Suppressor macrophage (primary cell): Measurements from ENCODE around the gene ARL14EPL.

ENCODE experiments used
- DNase-seq, 4 experiments: peaks; one replicate each; pipeline ENCODE4 v3.0.0-alpha.2; 2020 to 2022
- total RNA-seq, 17 experiments: gene quantifications; one replicate each; lab custom pipeline; 2026; ENCODE audit warnings: mixed read lengths in 6 of 17, inconsistent platforms in 3 of 17; lab: John Stamatoyannopoulos, UW

ARL14EPL gene
- 0 to 0.55 (median 0) reads per million in 17 experiments for total RNA-seq

- peak; percentile 39 to 67 (median 52) for DNase-seq
Measured at GRCh38 chr5:116032094-116032517, at the start of gene ARL14EPL. Gene ARL14EPL (plus strand): TSS chr5:116032472. CDS start chr5:116051466, 18,994 bp downstream.

DNA sequence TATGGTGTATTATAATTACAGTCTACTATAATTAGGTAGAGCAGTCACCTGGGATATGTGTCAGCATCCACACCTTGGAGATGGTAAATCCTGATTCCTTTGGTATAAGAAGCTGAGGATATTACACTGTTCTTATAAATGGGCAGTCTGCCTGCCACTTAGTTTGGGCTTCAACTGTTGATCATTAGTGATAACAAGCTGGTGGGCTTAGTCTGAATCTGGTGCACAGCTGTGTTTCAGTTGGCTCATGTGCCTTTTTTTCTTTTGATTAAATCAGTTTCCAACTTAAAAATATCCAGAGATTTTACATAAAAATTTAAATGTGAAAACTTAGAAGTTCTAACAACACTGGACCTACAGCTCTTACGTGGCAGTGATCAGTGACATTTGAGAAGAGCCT is 48.8 kb upstream of the ARL14EPL start:
- no peak for DNase-seq

- DNase-seq = no peak
Measured at GRCh38 chr5:115985802-115986757, 46.2 kb upstream of the ARL14EPL start.

- DNase-seq = no peak
Measured at GRCh38 chr5:115988002-115988401, 44.3 kb upstream of the ARL14EPL start.

- DNase-seq = no peak
Measured at GRCh38 chr5:115992848-115993350, 39.4 kb upstream of the ARL14EPL start.

- no peak for DNase-seq
Measured at GRCh38 chr5:115995351-115995750, 36.9 kb upstream of the ARL14EPL start.

- DNase-seq = no peak
Measured at GRCh38 chr5:116002116-116002906, 30.0 kb upstream of the ARL14EPL start.

GRCh38 chr5:116004248-116004647 is 28.0 kb upstream of the ARL14EPL start:
- no peak for DNase-seq

DNA sequence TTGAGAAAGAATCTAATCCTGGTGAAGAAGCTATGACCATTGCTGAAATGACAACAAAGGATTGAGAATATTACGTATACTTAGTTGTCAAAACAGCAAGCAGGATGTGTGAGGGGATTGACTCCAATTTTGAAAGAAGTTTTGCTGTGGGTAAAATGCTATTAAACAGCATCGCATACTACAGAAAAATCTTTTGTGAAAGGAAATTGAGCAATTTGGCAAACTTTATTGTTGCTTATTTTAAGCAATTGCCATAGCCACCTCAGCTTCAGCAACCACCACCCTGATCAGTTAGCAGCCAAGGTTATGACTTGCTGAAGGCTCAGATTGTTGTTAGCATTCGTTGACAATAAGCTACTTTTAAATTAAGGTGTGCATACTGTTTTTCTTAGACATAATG is 22.5 kb upstream of the ARL14EPL start:
- DNase-seq = no peak

- DNase-seq = no peak
Measured at GRCh38 chr5:116011046-116011445, 21.2 kb upstream of the ARL14EPL start.

DNA sequence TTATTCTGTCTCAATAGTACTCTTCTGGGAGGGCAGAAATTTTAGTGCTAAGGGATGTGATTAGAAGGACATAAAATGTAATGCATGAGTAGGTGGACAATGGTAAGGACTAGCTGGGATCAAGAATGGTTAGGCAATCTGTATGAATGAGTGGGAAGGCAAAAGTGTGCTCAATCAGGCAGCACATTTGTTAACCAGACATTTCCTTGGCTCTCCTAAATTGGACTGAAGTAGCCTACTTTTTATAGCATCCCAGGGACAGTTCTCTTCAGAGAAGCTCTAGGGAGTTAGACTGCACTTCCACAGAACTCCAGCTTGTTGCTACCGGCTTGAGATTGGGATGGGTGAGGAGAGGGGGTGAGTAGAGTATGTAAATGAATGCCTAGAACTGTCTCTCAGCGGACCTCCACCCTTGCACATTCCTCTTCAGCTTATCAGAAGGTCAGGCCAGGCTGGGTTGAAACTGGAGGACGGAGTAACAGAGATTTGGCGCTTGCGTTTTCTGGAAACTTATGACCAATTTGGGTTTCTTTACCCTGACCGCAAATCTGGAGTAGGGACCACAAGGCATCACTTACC is 19.0 kb upstream of the ARL14EPL start:
- DNase-seq = no peak

GRCh38 chr5:116013936-116014335 is 18.3 kb upstream of the ARL14EPL start:
- no peak for DNase-seq

GRCh38 chr5:116023619-116024018 is 8.7 kb upstream of the ARL14EPL start:
- no peak for DNase-seq

- DNase-seq = no peak
Measured at GRCh38 chr5:116025866-116026265, 6.4 kb upstream of the ARL14EPL start.

GRCh38 chr5:116032991-116033390 is 719 bp downstream of the ARL14EPL start:
- no peak for DNase-seq

DNA sequence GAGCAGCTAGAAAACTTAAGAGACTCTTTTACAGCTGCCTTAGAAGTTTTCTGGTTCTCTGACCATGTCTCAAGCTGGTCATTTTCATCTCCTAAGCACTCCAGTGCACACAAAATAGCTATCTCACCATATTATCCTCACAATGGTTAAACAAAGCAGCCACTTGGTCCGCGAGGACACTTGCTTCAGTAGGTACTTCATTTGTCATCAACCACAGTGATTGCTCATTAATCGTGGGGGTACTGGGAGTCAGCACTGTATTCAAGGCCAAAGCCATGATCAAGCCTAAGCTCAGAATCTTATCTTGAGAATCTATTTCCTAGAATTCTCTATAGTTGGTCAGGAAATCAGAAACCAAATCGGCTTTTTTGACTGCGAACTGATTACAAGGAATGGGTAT is 2.9 kb downstream of the ARL14EPL start:
- DNase-seq = no peak

- DNase-seq = no peak
Measured at GRCh38 chr5:116037236-116037822, 5.1 kb downstream of the ARL14EPL start.

GRCh38 chr5:116038817-116039216 is 6.5 kb downstream of the ARL14EPL start:
- DNase-seq = peak; percentile 25 to 64 (median 56)

GRCh38 chr5:116042375-116042774 is 10.1 kb downstream of the ARL14EPL start:
- no peak for DNase-seq

GRCh38 chr5:116044073-116044472 is 11.8 kb downstream of the ARL14EPL start:
- DNase-seq = no peak

DNA sequence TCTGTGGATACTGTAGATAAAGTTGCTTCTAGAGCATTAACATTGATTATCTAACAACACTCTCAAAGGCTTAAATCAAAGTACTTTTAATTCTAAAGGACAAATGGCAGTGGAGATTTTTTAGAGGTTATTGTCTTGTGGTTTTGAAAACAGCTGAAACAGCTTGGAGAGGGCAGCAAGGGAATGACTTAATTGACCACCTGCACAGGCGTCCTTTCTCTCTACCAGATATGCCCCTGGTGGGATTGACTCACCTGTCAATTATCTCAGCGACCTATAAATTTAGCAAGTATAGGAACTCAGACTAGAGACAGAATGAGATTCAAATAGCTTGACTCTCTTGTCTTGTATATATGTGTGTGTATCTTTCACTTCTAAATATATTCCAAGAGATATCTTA is 13.5 kb downstream of the ARL14EPL start:
- DNase-seq = no peak

DNA sequence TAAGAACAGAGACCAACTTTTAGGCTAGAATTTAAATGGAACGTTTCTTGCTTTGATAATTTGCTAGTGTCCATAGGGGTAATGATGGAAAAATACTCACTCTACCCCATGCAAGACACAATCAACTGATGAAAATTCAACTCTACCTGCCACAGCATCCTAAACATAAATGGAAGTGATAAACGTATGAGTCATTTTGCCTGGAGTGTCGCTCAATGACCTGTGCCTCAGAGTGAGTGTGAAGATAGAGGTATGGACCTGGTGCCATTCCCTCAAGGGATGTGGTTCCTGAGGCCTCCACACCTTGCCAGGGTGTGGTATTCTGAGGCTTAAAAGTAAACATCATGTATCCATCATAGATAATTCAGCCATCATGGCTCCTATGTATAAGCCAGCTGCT is 14.0 kb downstream of the ARL14EPL start:
- DNase-seq = no peak
